Measurements from ENCODE around the gene PROK1.

PROK1 gene

GRCh38 chr1:110488161-110488560 lies 37.2 kb downstream of the PROK1 start:
- DNase-seq (ENCODE audit: low spot score in 2 of 2) = no peak
- no peaks in the 10 kb centered on the region for H3K36me3 Mint-ChIP-seq (ENCODE audit: insufficient read depth)
- ATAC-seq (replicated peaks; ENCODE audit: extremely low read depth, poor library complexity, severe bottlenecking) = no peak
- H3K9me3 Mint-ChIP-seq = no peaks in the 10 kb centered on the region
- no peak overlapping the region for H3K27ac Mint-ChIP-seq (ENCODE audit: low read depth)
- no peak overlapping the region for H3K4me3 Mint-ChIP-seq
- peaks cover 50% of the 10 kb centered on the region for H3K27me3 Mint-ChIP-seq
- no peaks in the 10 kb centered on the region for H3K4me1 Mint-ChIP-seq

GRCh38 chr1:110488867-110489266 lies 37.9 kb downstream of the PROK1 start:
- Mint-ChIP-seq H3K27me3 (peaks cover 43% of the 10 kb centered on the region), H3K36me3 (ENCODE audit: insufficient read depth) (no peaks in the 10 kb centered on the region), H3K27ac (ENCODE audit: low read depth) (no peak overlapping the region), H3K4me1 (no peaks in the 10 kb centered on the region), H3K4me3 (no peak overlapping the region), H3K9me3 (no peaks in the 10 kb centered on the region)
- no peak for ATAC-seq (replicated peaks; ENCODE audit: extremely low read depth, poor library complexity, severe bottlenecking)
- DNase-seq (ENCODE audit: low spot score in 2 of 2) = no peak

GRCh38 chr1:110489406-110489805 lies 38.5 kb downstream of the PROK1 start:
- H3K36me3 Mint-ChIP-seq (ENCODE audit: insufficient read depth) = no peaks in the 10 kb centered on the region
- H3K27me3 Mint-ChIP-seq = peaks cover 38% of the 10 kb centered on the region
- no peaks in the 10 kb centered on the region for H3K9me3 Mint-ChIP-seq
- ATAC-seq (replicated peaks; ENCODE audit: extremely low read depth, poor library complexity, severe bottlenecking) = no peak
- H3K4me1 Mint-ChIP-seq = no peaks in the 10 kb centered on the region
- no peak overlapping the region for H3K27ac Mint-ChIP-seq (ENCODE audit: low read depth)
- no peak overlapping the region for H3K4me3 Mint-ChIP-seq
- no peak for DNase-seq (ENCODE audit: low spot score in 2 of 2)

GRCh38 chr1:110489973-110490542 lies 39.1 kb downstream of the PROK1 start:
- Mint-ChIP-seq H3K27me3 (peaks cover 31% of the 10 kb centered on the region), H3K9me3 (no peaks in the 10 kb centered on the region), H3K27ac (ENCODE audit: low read depth) (no peak overlapping the region), H3K4me3 (no peak overlapping the region), H3K36me3 (ENCODE audit: insufficient read depth) (no peaks in the 10 kb centered on the region), H3K4me1 (no peaks in the 10 kb centered on the region)
- DNase-seq (ENCODE audit: low spot score in 2 of 2) = no peak
- no peak for ATAC-seq (replicated peaks; ENCODE audit: extremely low read depth, poor library complexity, severe bottlenecking)

GRCh38 chr1:110490791-110491451 lies 40.0 kb downstream of the PROK1 start:
- no peaks in the 10 kb centered on the region for H3K36me3 Mint-ChIP-seq (ENCODE audit: insufficient read depth)
- peaks cover 23% of the 10 kb centered on the region for H3K27me3 Mint-ChIP-seq
- no peaks in the 10 kb centered on the region for H3K4me1 Mint-ChIP-seq
- DNase-seq (ENCODE audit: low spot score in 2 of 2) = no peak
- no peaks in the 10 kb centered on the region for H3K9me3 Mint-ChIP-seq
- no peak overlapping the region for H3K4me3 Mint-ChIP-seq
- no peak for ATAC-seq (replicated peaks; ENCODE audit: extremely low read depth, poor library complexity, severe bottlenecking)
- H3K27ac Mint-ChIP-seq (ENCODE audit: low read depth) = no peak overlapping the region

- Mint-ChIP-seq H3K27ac (ENCODE audit: low read depth) (no peak overlapping the region), H3K36me3 (ENCODE audit: insufficient read depth) (peaks cover 1% of the 10 kb centered on the region), H3K9me3 (no peaks in the 10 kb centered on the region), H3K27me3 (peaks cover 6% of the 10 kb centered on the region), H3K4me1 (no peaks in the 10 kb centered on the region), H3K4me3 (no peak overlapping the region)
- ATAC-seq (replicated peaks; ENCODE audit: extremely low read depth, poor library complexity, severe bottlenecking) = no peak
- no peak for DNase-seq (ENCODE audit: low spot score in 2 of 2)
These were observed 41.6 kb downstream of the PROK1 start for GRCh38 chr1:110492573-110492972.

DNA sequence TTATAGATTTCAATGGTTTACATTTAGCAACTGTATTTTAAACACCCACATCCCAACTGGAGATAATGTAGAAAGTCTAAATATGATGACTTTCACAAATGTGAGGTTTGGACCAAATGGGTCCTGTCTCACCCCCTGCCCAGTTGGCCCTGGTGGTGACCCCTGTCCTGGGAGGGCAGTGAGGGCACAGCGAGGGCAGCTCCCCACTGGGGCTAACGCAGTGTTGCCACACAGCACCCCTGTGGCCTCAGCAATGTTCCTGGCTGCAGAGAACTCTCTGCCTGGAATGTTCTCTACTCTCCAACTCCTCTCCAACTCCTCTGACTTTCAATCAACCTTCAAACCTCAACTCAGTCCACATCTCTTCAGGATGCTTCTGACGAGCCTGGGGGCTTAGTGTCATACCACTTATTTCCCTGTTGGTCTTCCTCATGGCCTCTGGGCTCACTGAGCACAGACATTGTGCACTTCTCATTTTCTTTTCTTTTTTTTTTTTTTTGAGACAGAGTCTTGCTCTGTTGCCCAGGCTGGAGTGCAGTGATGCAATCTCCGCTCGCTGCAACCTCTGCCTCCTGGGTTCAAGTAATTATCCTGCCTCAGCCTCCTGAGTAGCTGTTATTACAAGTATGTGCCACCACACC lies 42.2 kb downstream of the PROK1 start:
- ATAC-seq (replicated peaks; ENCODE audit: extremely low read depth, poor library complexity, severe bottlenecking) (no peak), DNase-seq (ENCODE audit: low spot score in 2 of 2) (no peak)
- Mint-ChIP-seq H3K27me3 (peaks cover under 1% of the 10 kb centered on the region), H3K4me1 (no peaks in the 10 kb centered on the region), H3K9me3 (no peaks in the 10 kb centered on the region), H3K4me3 (no peak overlapping the region), H3K27ac (ENCODE audit: low read depth) (no peak overlapping the region), H3K36me3 (ENCODE audit: insufficient read depth) (peaks cover 1% of the 10 kb centered on the region)

GRCh38 chr1:110494036-110494435 lies 43.1 kb downstream of the PROK1 start:
- H3K9me3 Mint-ChIP-seq = no peaks in the 10 kb centered on the region
- no peak for DNase-seq (ENCODE audit: low spot score in 2 of 2)
- peaks cover 1% of the 10 kb centered on the region for H3K36me3 Mint-ChIP-seq (ENCODE audit: insufficient read depth)
- H3K4me3 Mint-ChIP-seq = no peak overlapping the region
- H3K4me1 Mint-ChIP-seq = no peaks in the 10 kb centered on the region
- ATAC-seq (replicated peaks; ENCODE audit: extremely low read depth, poor library complexity, severe bottlenecking) = no peak
- peaks cover under 1% of the 10 kb centered on the region for H3K27me3 Mint-ChIP-seq
- no peak overlapping the region for H3K27ac Mint-ChIP-seq (ENCODE audit: low read depth)

- no peak for ATAC-seq (replicated peaks; ENCODE audit: extremely low read depth, poor library complexity, severe bottlenecking)
- Mint-ChIP-seq H3K27ac (ENCODE audit: low read depth) (no peak overlapping the region), H3K4me3 (no peak overlapping the region), H3K9me3 (no peaks in the 10 kb centered on the region), H3K4me1 (no peaks in the 10 kb centered on the region), H3K27me3 (peaks cover 8% of the 10 kb centered on the region), H3K36me3 (ENCODE audit: insufficient read depth) (peaks cover 1% of the 10 kb centered on the region)
- no peak for DNase-seq (ENCODE audit: low spot score in 2 of 2)
These were observed 43.8 kb downstream of the PROK1 start for GRCh38 chr1:110494522-110495406.

DNA sequence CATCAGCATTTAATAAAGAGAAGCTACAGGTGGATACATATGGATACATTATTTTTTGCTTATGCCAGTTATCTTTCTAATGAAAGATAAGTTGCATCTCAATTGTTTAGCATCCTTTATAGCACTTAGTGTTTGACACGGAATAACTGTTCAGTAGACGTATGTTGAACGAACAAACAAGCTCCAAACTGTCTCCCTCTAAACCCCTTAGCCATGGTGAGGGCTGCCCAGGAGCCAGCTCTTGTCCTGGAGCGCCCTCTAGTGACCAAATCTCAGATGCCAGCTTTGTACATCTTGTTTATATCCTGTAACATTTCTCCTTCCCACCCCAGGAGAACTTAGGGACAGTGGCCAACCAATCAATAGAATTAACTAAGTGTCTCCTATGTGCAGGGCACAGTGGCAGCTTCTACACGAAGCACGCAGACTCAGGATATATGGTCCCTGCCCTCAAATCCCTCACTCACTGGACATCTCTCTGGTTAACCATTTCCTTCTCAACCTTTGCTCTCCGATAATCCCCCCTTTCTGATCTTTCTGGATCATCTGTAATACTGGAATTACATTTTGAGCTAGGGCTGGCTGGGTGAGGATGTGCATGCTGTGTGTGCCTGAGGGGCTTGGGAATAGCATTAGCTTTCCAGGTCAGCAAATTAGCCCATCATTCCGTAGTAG lies 45.1 kb downstream of the PROK1 start:
- H3K27me3 Mint-ChIP-seq = peaks cover 18% of the 10 kb centered on the region
- H3K36me3 Mint-ChIP-seq (ENCODE audit: insufficient read depth) = peaks cover 1% of the 10 kb centered on the region
- H3K4me3 Mint-ChIP-seq = no peak overlapping the region
- no peaks in the 10 kb centered on the region for H3K4me1 Mint-ChIP-seq
- H3K9me3 Mint-ChIP-seq = no peaks in the 10 kb centered on the region
- DNase-seq (ENCODE audit: low spot score in 2 of 2) (peak; percentile 54 to 74), ATAC-seq (replicated peaks; ENCODE audit: extremely low read depth, poor library complexity, severe bottlenecking) (peak; percentile 68)
- H3K27ac Mint-ChIP-seq (ENCODE audit: low read depth) = no peak overlapping the region

- DNase-seq (ENCODE audit: low spot score in 2 of 2) (no peak), ATAC-seq (replicated peaks; ENCODE audit: extremely low read depth, poor library complexity, severe bottlenecking) (no peak)
- Mint-ChIP-seq H3K4me3 (no peak overlapping the region), H3K9me3 (no peaks in the 10 kb centered on the region), H3K4me1 (no peaks in the 10 kb centered on the region), H3K27ac (ENCODE audit: low read depth) (no peak overlapping the region), H3K27me3 (peaks cover 37% of the 10 kb centered on the region), H3K36me3 (ENCODE audit: insufficient read depth) (peaks cover 1% of the 10 kb centered on the region)
These were observed 47.3 kb downstream of the PROK1 start for GRCh38 chr1:110498270-110498669.

DNA sequence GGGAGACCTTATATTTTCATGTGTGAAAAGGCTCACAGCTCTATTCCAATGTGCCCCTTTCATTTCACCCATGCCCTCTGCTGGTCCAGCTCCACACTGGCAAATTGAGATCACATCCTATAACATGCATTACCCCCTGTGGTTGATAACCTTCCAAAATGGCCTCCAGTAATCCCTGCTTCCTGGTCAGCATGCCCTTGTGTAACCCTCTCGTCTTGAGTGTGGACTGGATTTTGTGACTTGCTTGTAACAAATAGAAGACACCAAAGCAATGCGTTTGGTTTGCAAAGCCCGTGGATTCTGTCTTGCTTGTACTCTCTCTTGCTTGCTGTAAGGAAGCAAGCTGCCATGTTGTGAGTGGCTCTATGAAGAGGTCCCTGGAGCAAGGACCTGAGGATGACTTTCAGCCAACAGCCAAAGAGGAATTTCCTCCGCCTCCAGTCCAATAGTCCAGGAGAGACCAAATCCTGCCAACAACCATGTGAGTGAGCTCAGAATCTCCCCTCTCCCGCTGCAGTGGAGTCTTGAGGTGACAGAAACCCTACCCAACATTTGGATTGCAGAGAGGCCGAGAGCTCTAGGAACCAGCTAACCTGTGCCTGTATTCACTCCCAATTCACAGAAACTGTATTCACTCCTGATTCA lies 50.7 kb downstream of the PROK1 start:
- Mint-ChIP-seq H3K4me3 (no peak overlapping the region), H3K36me3 (ENCODE audit: insufficient read depth) (peaks cover 1% of the 10 kb centered on the region), H3K9me3 (no peaks in the 10 kb centered on the region), H3K4me1 (no peaks in the 10 kb centered on the region), H3K27me3 (peaks cover 55% of the 10 kb centered on the region), H3K27ac (ENCODE audit: low read depth) (no peak overlapping the region)
- ATAC-seq (replicated peaks; ENCODE audit: extremely low read depth, poor library complexity, severe bottlenecking) = no peak
- DNase-seq (ENCODE audit: low spot score in 2 of 2) = no peak
